B cell (primary cell): ENCODE data around the gene ANO5. TPM values are rescaled to one million over a fixed set of nuclear protein-coding genes. Genes with fewer than 3 reads are reported as not detected.
"Not testable (repeated sequence)": the region's sequence is repeated elsewhere in the genome, so short reads cannot be mapped to it uniquely, and the experiment has no call there.

Experiments
- ATAC-seq: fragments of 200-7000 bp; cut with Tn5 transposase; one replicate; pipeline ENCODE4 v1.10.0; 2021; ENCODE audit warnings: low read depth, mild to moderate bottlenecking, moderate number of reproducible peaks, moderate library complexity
- CTCF ChIA-PET: fragments of 350-600 bp; sonication (Branson Sonifier 250); formaldehyde crosslinking; loops from one replicate; lab custom pipeline; 2021; ENCODE audit warnings: antibody characterized with exemption, inconsistent platforms; lab: Charles Lee
- POLR2A ChIA-PET: fragments of 350-600 bp; sonication (Branson Sonifier 250); formaldehyde crosslinking; loops from one replicate; lab custom pipeline; 2021; ENCODE audit warnings: antibody characterized with exemption; lab: Charles Lee
- DNase-seq: peaks from one replicate; pipeline ENCODE4 v3.0.0; 2013
- H2AFZ ChIP-seq: 2 replicates; pipeline ENCODE4 v1.6.1; 2012; ENCODE audit warnings: mild to moderate bottlenecking, low read depth, low read length; ENCODE audit not compliant: insufficient read depth, poor library complexity, severe bottlenecking
- H3K27ac ChIP-seq, 2 donors: 1 replicate in 1 of 2; 2 replicates in 1 of 2; pipeline ENCODE4 v1.5.1; 2012 to 2013; ENCODE audit warnings: low read length in 2 of 2, mild to moderate bottlenecking in 2 of 2, moderate library complexity in 1 of 2
- H3K27me3 ChIP-seq, 4 experiments: fragments of 200-600 bp in 1 of 4; sonication (generic) in 1 of 4; replicated peaks in 1 of 4; 1 replicate in 2 of 4; 2 replicates in 2 of 4; pipeline versions ENCODE4 v1.6.1 to v1.7.0; 2013 to 2016; ENCODE audit warnings: low read length in 3 of 4, mild to moderate bottlenecking in 2 of 4, mixed read lengths in 1 of 4, moderate library complexity in 1 of 4; ENCODE audit not compliant: insufficient read depth in 4 of 4, control insufficient read depth in 3 of 4; ENCODE audit errors: control extremely low read depth in 1 of 4
- H3K36me3 ChIP-seq, 2 experiments: replicated peaks in 1 of 2; 1 replicate in 1 of 2; 2 replicates in 1 of 2; pipeline versions ENCODE4 v1.6.1 to v1.7.1; 2013; ENCODE audit warnings: low read length in 1 of 2; ENCODE audit not compliant: insufficient read depth in 2 of 2, control insufficient read depth in 1 of 2; ENCODE audit errors: control extremely low read depth in 1 of 2, extremely low read depth in 1 of 2
- H3K4me1 ChIP-seq, 2 donors: fragments of 200-600 bp in 1 of 2; sonication (generic) in 1 of 2; 1 replicate in 1 of 2; 2 replicates in 1 of 2; pipeline versions ENCODE4 v1.5.1 to v1.6.1; 2013 to 2017; ENCODE audit warnings: low read length in 2 of 2; ENCODE audit not compliant: control insufficient read depth in 2 of 2, insufficient read depth in 2 of 2
- H3K4me2 ChIP-seq: replicated peaks from 2 replicates; pipeline ENCODE3; 2012; ENCODE audit warnings: mild to moderate bottlenecking, low read depth, low read length; ENCODE audit not compliant: poor library complexity, severe bottlenecking
- H3K4me3 ChIP-seq, 5 experiments: fragments of 200-600 bp in 1 of 5; sonication (generic) in 1 of 5; 1 replicate in 3 of 5; 2 replicates in 2 of 5; pipeline versions ENCODE4 v1.5.1 to v1.7.0; 2011 to 2016; ENCODE audit warnings: low read length in 4 of 5, mild to moderate bottlenecking in 4 of 5, low read depth in 2 of 5, control low read depth in 1 of 5, moderate library complexity in 1 of 5; ENCODE audit not compliant: insufficient read depth in 1 of 5; ENCODE audit errors: control extremely low read depth in 1 of 5, extremely low read depth in 1 of 5
- H3K79me2 ChIP-seq: fragments of 200-600 bp; sonication (generic); one replicate; pipeline ENCODE4 v1.6.0; 2016; ENCODE audit warnings: low read length; ENCODE audit not compliant: control insufficient read depth, insufficient read depth
- H3K9ac ChIP-seq: fragments of 200-600 bp; sonication (generic); 2 replicates; pipeline ENCODE4 v1.6.1; 2017; ENCODE audit warnings: mild to moderate bottlenecking, low read length, moderate library complexity
- H3K9me3 ChIP-seq, 3 donors: one replicate each; pipeline versions ENCODE4 v1.6.1 to v1.7.1; 2013; ENCODE audit warnings: low read length in 2 of 3; ENCODE audit not compliant: control insufficient read depth in 2 of 3, insufficient read depth in 1 of 3; ENCODE audit errors: control extremely low read depth in 1 of 3
- H4K20me1 ChIP-seq: 2 replicates; pipeline ENCODE4 v1.6.0; 2012; ENCODE audit warnings: mild to moderate bottlenecking, low read length; ENCODE audit not compliant: insufficient read depth, control insufficient read depth, poor library complexity, severe bottlenecking
- H3K27ac Mint-ChIP-seq: one replicate; pipeline ENCODE4 v1.8.0; 2021; ENCODE audit warnings: mixed read lengths
- H3K27me3 Mint-ChIP-seq: one replicate; pipeline ENCODE4 v1.8.0; 2021; ENCODE audit warnings: mixed read lengths
- H3K4me1 Mint-ChIP-seq: one replicate; pipeline ENCODE4 v1.8.0; 2021; ENCODE audit warnings: mixed read lengths
- H3K4me3 Mint-ChIP-seq: one replicate; pipeline ENCODE4 v1.8.0; 2021; ENCODE audit warnings: mixed read lengths
- H3K9me3 Mint-ChIP-seq: one replicate; pipeline ENCODE4 v1.8.0; 2022; ENCODE audit warnings: mixed read lengths; ENCODE audit not compliant: insufficient read depth
- EZH2 ChIP-seq: IDR thresholded peaks from 2 replicates; pipeline ENCODE4 v1.6.1; 2012; ENCODE audit warnings: borderline replicate concordance, low read depth, mild to moderate bottlenecking, moderate library complexity, low read length; ENCODE audit not compliant: insufficient read depth, poor library complexity, severe bottlenecking
- WGBS: methylation state at CpG from one replicate; pipeline ENCODE4 v1.1.5; 2013; ENCODE audit warnings: missing lambda C conversion rate; ENCODE audit not compliant: insufficient coverage; 5-methylcytosine and 5-hydroxymethylcytosine counted together
- intact Hi-C: fragments of 100-400 bp; cut with micrococcal nuclease; formaldehyde crosslinking; loops from one replicate; pipeline ENCODE4 v1.10.0; 2022
- polyA plus RNA-seq: library from polyadenylated mRNA; depleted of rRNA; stranded (reverse); fragments of >200 nt; gene quantifications from 2 replicates; pipeline ENCODE4 v1.2.3, GENCODE V29; 2012
- total RNA-seq, 2 donors: library from RNA; stranded (reverse); fragments of 120-200 nt in 1 of 2; gene quantifications; 1 replicate in 1 of 2; 2 replicates in 1 of 2; pipeline versions ENCODE4 v1.2.3 to v1.2.4, GENCODE V29; 2013 to 2022
- TF ChIP-seq, protein P1 (sequence below): fragments of 200-600 bp; IDR thresholded peaks from one replicate; pipeline ENCODE4 v1.8.0; 2022; ENCODE audit warnings: antibody characterized with exemption, mild to moderate bottlenecking

ANO5 gene
- total and polyA plus RNA-seq, 2 donors (not counting 1 experiment from before 2014, with no cell fraction given): not detected

GRCh38 chr11:22263613-22264012 is 70.7 kb downstream of the ANO5 start:
- no CpG with 5 or more reads among the region's 2 CpGs for WGBS
- no peaks in the 10 kb centered on the region for H3K4me1 Mint-ChIP-seq
- no peak overlapping the region for H3K27ac ChIP-seq
- H3K36me3 ChIP-seq: no peaks in the 10 kb centered on the region
- no peaks in the 10 kb centered on the region for H3K79me2 ChIP-seq
- no peak overlapping the region for H3K4me2 ChIP-seq
- H3K27me3 Mint-ChIP-seq: no peaks in the 10 kb centered on the region
- no peak overlapping the region for H3K9ac ChIP-seq
- DNase-seq: no peak
- H4K20me1 ChIP-seq: no peaks in the 10 kb centered on the region
- H3K9me3 Mint-ChIP-seq: no peaks in the 10 kb centered on the region
- H3K4me3 Mint-ChIP-seq: no peak overlapping the region
- ChIA-PET CTCF (no interaction called here), POLR2A (no interaction called here)
- H3K9me3 ChIP-seq: no peaks in the 10 kb centered on the region
- H3K27me3 ChIP-seq: no peaks in the 10 kb centered on the region
- H3K4me1 ChIP-seq: no peaks in the 10 kb centered on the region
- ATAC-seq: no peak
- H3K4me3 ChIP-seq: no peak overlapping the region
- TF ChIP-seq EZH2: no peak
- TF ChIP-seq, protein P1, sequence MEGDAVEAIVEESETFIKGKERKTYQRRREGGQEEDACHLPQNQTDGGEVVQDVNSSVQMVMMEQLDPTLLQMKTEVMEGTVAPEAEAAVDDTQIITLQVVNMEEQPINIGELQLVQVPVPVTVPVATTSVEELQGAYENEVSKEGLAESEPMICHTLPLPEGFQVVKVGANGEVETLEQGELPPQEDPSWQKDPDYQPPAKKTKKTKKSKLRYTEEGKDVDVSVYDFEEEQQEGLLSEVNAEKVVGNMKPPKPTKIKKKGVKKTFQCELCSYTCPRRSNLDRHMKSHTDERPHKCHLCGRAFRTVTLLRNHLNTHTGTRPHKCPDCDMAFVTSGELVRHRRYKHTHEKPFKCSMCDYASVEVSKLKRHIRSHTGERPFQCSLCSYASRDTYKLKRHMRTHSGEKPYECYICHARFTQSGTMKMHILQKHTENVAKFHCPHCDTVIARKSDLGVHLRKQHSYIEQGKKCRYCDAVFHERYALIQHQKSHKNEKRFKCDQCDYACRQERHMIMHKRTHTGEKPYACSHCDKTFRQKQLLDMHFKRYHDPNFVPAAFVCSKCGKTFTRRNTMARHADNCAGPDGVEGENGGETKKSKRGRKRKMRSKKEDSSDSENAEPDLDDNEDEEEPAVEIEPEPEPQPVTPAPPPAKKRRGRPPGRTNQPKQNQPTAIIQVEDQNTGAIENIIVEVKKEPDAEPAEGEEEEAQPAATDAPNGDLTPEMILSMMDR: no peak
- no peak overlapping the region for H3K27ac Mint-ChIP-seq
- intact Hi-C loops: no loop called here
- H2AFZ ChIP-seq: no peak overlapping the region

- DNase-seq, H3K9me3 Mint-ChIP-seq, H3K27ac ChIP-seq, H3K27me3 Mint-ChIP-seq, H3K27ac Mint-ChIP-seq, H3K27me3 ChIP-seq, H3K4me2 ChIP-seq, POLR2A ChIA-PET, H3K9me3 ChIP-seq, H3K4me3 Mint-ChIP-seq, H3K79me2 ChIP-seq, ATAC-seq, intact Hi-C loops, H3K4me1 Mint-ChIP-seq, H4K20me1 ChIP-seq, CTCF ChIA-PET, H3K36me3 ChIP-seq, H3K4me1 ChIP-seq, H3K9ac ChIP-seq, H2AFZ ChIP-seq, H3K4me3 ChIP-seq: not testable (repeated sequence)
- 85% methylated on average over 1 of the region's 1 CpG for WGBS
Observed at GRCh38 chr11:22268983-22269624, 76.2 kb downstream of the ANO5 start.
